GM18511 (cell line): ENCODE results near the gene PSMC1.

Experiments
- ATAC-seq: cut with Tn5 transposase; IDR thresholded peaks from one replicate; pipeline ENCODE4 v1.9.1; 2021; ENCODE audit warnings: mild to moderate bottlenecking, moderate library complexity; ENCODE audit not compliant: unreplicated experiment

Gene PSMC1

DNA sequence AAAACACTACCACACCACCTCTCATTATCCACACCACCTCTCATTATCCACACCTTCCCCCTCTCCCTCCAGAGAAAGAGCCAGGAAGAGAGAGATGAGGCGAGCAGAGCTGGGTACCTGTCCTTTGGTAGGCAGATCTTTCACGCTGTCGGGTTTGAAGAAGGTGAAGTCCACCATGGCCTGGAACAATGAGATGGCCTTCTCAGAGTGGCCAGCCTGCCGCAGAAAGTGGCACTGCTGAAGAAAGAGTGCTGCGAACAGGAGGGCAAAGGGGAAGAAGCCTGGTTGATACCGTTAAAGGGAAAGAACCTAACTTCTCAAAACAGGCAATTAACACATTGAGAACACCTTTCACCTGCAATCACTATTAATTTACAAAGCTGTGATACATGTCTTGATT is 44.8 kb downstream of the PSMC1 start:
- ATAC-seq: no peak

DNA sequence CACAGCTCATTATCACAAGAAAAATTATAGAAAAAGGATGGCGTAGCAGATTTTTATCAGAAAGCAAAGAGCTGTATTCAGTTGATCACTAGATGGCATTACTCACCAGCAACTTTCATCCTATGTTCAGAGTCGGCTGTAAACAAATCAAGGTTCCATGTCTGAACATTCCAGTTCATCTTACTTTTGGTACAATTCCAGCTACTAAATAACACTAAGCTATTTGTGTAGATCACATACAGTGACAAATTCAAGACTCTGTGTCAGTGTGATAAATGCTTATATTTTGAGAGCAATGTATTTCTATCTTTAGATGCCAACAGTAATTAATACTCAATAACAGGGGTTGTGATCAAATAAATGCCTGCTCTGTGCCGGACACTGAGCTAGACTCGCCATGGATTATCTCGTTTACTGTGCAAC is 45.3 kb downstream of the PSMC1 start:
- no peak for ATAC-seq

GRCh38 chr14:90302529-90303303 is 46.4 kb downstream of the PSMC1 start:
- no peak for ATAC-seq

DNA sequence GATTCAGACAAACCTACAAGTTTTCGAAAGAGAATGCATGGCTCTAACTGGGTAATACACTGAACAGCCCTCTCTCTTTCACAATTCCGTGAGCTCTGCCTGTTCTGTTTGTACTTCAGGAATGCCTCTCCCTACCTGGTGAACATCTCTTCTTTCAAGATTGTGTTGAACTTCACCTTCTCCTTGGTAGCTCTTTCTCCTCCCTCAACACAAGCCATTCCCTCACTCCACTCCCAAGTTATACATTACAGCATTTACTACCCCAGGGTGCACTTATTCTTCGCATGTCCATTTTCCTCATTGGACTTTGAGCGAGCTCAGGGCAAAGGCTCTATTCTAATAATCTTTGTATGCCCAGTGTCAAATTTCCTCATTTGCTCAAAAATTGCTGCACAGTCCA is 47.1 kb downstream of the PSMC1 start:
- no peak for ATAC-seq

DNA sequence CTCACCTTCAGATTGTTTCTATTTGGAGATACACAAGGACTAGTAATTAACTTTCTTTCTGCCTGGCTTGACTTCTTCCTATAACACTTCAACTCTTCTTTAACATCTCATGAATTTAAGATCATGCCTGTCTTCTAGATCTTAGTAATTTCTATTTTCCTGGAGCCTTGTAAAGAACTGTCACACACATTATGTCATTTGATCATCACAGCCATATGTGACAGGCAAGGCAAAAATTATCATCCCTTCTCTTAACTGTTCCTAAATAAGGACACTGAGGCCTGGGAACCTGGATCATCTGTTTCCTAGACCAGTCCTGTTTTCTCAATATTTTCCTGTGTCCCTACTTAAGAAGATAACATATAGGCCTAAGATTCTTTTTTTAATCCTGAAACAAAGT is 48.1 kb downstream of the PSMC1 start:
- ATAC-seq: no peak

DNA sequence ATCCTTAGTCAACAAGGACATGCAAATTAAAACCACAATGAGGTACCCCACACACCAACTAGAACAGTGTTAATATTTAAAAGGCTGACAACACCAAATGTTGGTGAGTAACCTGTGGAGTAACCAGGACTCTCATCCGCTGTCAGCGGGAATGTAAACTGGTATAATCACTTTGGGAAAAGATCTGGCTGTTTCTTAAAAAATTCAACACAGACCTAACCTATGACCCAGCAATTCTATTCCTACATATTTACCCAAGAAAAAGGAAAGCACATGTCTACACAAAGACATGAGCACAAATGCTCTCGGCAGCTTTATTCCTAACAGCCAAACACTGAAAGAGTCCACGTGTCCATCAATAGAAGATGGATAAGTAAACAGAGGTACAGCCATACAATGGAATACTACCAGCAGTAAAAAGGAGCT is 48.8 kb downstream of the PSMC1 start:
- no peak for ATAC-seq

DNA sequence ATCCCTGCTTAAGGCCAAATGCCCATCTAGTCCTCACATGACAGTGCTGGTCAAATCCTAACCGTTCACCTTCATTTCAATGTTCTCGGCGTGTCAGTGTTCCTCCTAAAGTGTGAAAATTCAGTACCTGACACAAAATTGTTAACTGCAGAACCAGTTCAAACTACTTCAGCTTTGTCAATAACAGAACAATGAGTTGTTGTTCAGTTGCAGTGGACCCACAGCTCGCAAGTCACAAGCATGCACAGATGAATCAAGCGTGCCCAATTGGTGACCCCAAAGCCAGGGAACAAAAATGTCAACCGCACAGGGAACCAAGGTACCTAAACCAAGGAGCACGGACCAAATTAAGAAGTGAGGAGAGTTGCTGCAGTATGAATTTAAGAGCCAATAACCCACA is 52.2 kb downstream of the PSMC1 start:
- ATAC-seq: no peak

DNA sequence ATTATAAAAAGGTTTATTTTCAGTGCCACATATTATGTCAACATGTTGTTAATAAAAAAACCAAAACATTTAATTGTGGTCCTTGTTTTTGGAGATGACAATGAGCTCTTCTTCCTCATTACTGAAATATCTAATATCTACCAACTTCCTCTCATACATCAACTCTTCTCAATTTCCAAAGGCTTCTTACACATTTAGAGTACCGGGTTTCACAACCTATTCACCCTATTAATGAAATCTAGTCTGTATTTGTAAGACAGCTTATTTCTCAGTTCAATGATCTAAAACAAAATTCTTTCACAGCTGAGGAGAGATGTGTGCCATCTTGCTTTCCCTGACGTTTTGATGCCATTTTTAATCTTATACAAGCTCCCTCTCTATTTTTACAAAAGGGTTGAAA is 60.9 kb downstream of the PSMC1 start:
- no peak for ATAC-seq

- no peak for ATAC-seq
These were observed 61.7 kb downstream of the PSMC1 start for GRCh38 chr14:90318016-90318415.

DNA sequence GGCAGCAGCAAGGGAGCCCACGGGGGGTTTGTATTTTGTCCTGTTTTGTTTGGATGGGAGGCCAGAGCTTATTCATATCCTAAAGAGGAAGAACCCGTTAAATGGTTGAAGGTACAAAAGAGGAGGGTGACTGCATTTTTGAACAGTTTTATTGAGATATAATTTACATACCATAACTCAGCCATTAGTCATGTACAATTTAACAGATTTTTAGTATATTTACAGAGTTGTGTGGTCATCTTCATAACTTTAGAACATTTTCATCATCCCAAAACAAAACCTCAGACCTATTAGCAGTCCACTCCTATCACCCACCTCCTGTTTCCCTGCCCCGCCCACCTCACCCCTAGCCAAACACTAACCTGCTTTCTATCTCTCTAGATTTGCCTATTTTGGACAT is 62.8 kb downstream of the PSMC1 start:
- no peak for ATAC-seq

- no peak for ATAC-seq
These were observed 63.5 kb downstream of the PSMC1 start for GRCh38 chr14:90319634-90320541.

- no peak for ATAC-seq
These were observed 65.5 kb downstream of the PSMC1 start for GRCh38 chr14:90321891-90322290.
